ENCODE data around the gene SLC22A23.
A peak's percentile ranks its signal among the peaks of the same experiment; 100 is the strongest.

The SLC22A23 gene

GRCh38 chr6:3330199-3330598 lies 126.7 kb downstream of the SLC22A23 start:
- no peak overlapping the region for H3K4me3 ChIP-seq (ENCODE audit: low read length)
- no peak for DNase-seq (ENCODE audit: low read depth)
- TF ChIP-seq CTCF (conservative IDR thresholded peaks at IDR 0.05; ENCODE audit: low read depth, low read length), result peak; percentile 21

- no peak overlapping the region for H3K4me3 ChIP-seq (ENCODE audit: low read length)
- no peak for TF ChIP-seq CTCF (conservative IDR thresholded peaks at IDR 0.05; ENCODE audit: low read depth, low read length)
- no peak for DNase-seq (ENCODE audit: low read depth)
Measured at GRCh38 chr6:3329393-3330051, 127.3 kb downstream of the SLC22A23 start.

- H3K4me3 ChIP-seq (ENCODE audit: low read length), result no peak overlapping the region
- no peak for TF ChIP-seq CTCF (conservative IDR thresholded peaks at IDR 0.05; ENCODE audit: low read depth, low read length)
- DNase-seq (ENCODE audit: low read depth), result no peak
Measured at GRCh38 chr6:3328796-3329195, 128.1 kb downstream of the SLC22A23 start.

- no peak for TF ChIP-seq CTCF (conservative IDR thresholded peaks at IDR 0.05; ENCODE audit: low read depth, low read length)
- no peak overlapping the region for H3K4me3 ChIP-seq (ENCODE audit: low read length)
- DNase-seq (ENCODE audit: low read depth), result no peak
Measured at GRCh38 chr6:3328145-3328544, 128.7 kb downstream of the SLC22A23 start.

GRCh38 chr6:3327403-3327802 lies 129.4 kb downstream of the SLC22A23 start:
- DNase-seq (ENCODE audit: low read depth), result no peak
- no peak for TF ChIP-seq CTCF (conservative IDR thresholded peaks at IDR 0.05; ENCODE audit: low read depth, low read length)
- H3K4me3 ChIP-seq (ENCODE audit: low read length), result no peak overlapping the region

GRCh38 chr6:3326981-3327380 lies 129.9 kb downstream of the SLC22A23 start:
- TF ChIP-seq CTCF (conservative IDR thresholded peaks at IDR 0.05; ENCODE audit: low read depth, low read length), result no peak
- DNase-seq (ENCODE audit: low read depth), result no peak
- H3K4me3 ChIP-seq (ENCODE audit: low read length), result no peak overlapping the region

- no peak for DNase-seq (ENCODE audit: low read depth)
- no peak overlapping the region for H3K4me3 ChIP-seq (ENCODE audit: low read length)
- TF ChIP-seq CTCF (conservative IDR thresholded peaks at IDR 0.05; ENCODE audit: low read depth, low read length), result no peak
Measured at GRCh38 chr6:3326184-3326971, 130.5 kb downstream of the SLC22A23 start.

All from retinal pigment epithelial cell (primary cell).